Heart left ventricle (tissue), 13 donors: ENCODE results near the gene TTC33.

Experiments
- CTCF ChIP-seq, 12 donors: fragments of 200-600 bp; sonication (generic) in 4 of 12; IDR thresholded peaks; one replicate each; pipeline versions ENCODE4 v1.5.0 to v1.8.0; 2018 to 2022; ENCODE audit warnings: antibody characterized with exemption in 12 of 12, mild to moderate bottlenecking in 5 of 12
- POLR2A ChIP-seq, 2 donors: fragments of 450-650 bp; IDR thresholded peaks; one replicate each; pipeline ENCODE4 v1.6.1; 2017; ENCODE audit warnings: antibody characterized with exemption in 2 of 2, mild to moderate bottlenecking in 2 of 2, moderate library complexity in 2 of 2
- donor health status: ischemic (EF 13 %, LVEDD 7.1; RV severe dilation, severe dysfunction).
- donor health status: DM: no; HTN: yes; CAD: no.
- donor health status: DM: no; HTN: no; CAD: no.
- donor health status: ischemic (EF 25% LVEDD 6.9; RV normal size, moderate dysfunction).
- donor health status: ischemic (EF 25% LVEDD 5.7; RV mildly dilated, moderate dysfunction).
- donor health status: ischemic (EF 35%, LVEDD 5.7; RV mildly dilated, moderate dysfunction).
- donor health status: nonischemic (EF 11% LVEDD 7.7; RV severe dilation, severe dysfunction).
- donor health status: DM: yes; HTN: yes; CAD: no.
- donor health status: PGD.
- donor health status: ischemic (EF 29% LVEDD 5.4; RV normal size, mild dysfunction).
- donor health status: nonischemic (EF 23%, LVEDD 6.1; RV moderate dilation, normal function).

DNA sequence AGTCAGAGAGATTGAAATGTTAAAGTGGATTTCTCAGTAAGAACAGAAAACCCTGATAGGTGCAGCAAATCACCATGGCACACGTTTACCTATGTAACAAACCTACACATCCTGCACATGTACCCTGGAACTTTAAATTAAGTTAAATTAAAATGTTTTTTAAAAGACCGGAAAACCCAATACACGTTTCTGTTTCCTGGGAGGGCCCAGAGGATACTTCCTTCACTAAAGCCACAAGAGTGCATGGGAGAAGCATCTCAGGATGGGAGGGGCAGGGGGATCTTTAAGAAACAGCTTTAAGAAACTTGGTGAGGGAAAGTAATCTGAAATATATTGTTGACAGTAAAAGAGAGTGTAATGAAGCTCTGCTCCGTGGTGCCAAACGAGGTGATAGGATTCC is 240.8 kb downstream of the TTC33 start:
- TF ChIP-seq CTCF (IDR thresholded peaks at IDR 0.05) = no peak
- TF ChIP-seq POLR2A (IDR thresholded peaks at IDR 0.05) = no peak
